ELF-1 (cell line): Measurements from ENCODE around the gene INSC.

ENCODE experiments used
- DNase-seq: peaks from one replicate; pipeline ENCODE4 v3.0.0-alpha.2; 2016; ENCODE audit warnings: low read depth, low spot score

INSC gene

DNA sequence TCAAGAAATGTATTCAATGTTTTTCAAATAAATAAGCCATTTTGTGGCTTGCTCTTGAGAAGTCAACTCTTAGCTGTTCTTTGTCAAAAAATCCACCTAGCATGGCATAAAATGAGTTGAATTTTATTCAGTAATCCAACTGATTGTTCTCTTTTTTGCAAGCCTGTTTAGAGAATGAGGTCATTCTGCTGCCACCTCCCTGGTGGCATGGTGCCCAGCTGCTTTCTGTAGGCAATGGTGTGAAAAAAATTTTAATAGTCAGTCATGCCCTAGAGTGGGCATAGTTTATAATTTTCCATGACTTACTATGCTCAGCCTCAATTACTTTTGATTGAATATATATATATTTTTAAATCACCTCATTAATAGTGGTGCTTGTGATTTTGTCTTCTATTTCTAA lies 177.2 kb downstream of the INSC start:
- DNase-seq = no peak

DNA sequence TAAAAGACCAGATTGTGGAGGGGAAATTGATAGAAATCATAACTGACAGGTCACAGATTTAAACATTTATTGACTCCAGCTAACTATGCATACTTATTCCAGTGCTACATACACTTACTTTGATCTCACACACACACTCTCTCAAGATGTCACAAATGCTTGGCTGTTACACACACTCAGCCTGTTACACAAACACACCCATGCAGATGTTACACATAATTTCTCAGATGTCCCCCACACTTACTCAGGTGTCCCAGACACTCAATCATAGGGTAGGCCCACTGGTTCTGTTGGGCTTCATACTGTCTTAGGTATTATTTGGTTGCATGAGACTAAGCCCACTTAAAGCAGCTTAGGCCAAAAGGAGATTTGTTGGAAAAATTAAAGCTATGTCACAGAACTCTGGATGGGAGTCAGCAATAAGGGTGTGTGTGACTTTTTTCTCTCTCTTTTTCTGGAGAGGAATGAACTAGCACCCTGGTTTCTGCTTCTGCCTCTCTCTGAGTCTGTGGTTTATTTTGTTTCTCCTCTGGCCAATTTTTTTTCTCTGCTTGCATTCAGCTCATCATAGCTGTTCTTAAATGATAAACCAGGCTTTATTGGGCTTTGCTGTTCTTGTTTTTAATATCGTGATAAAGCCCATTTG lies 179.4 kb downstream of the INSC start:
- DNase-seq = no peak

DNA sequence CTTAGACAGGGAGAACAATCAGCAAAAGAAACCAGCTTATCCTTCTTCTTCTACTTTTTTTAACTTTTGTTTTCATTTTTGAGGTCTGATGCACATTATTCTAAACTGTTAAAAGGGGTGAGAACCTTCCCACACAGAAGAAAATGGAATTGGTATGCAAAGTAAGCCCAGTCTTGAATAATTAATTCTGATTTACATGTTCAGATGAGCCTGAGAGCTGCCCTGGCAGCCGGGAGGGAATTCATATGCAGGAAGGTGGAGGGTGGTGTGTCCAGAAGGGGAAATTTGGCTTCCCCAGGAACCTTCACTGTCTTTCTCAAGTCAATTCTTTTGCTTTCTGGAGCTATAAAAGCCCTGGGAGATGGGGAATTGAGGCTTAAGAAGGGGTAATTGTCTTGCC lies 181.0 kb downstream of the INSC start:
- no peak for DNase-seq
